NCI-H345 treated with DMSO at 0.1 percent for 48 hours (cell line): ENCODE measurements around the gene GPS2.
"Not testable (repeated sequence)": the region's sequence is repeated elsewhere in the genome, so short reads cannot be mapped to it uniquely, and the experiment has no call there.

Experiments used
- DNase-seq: peaks from one replicate; lab custom pipeline; 2025; ENCODE audit not compliant: unreplicated experiment; lab: John Stamatoyannopoulos, UW

Gene GPS2

DNA sequence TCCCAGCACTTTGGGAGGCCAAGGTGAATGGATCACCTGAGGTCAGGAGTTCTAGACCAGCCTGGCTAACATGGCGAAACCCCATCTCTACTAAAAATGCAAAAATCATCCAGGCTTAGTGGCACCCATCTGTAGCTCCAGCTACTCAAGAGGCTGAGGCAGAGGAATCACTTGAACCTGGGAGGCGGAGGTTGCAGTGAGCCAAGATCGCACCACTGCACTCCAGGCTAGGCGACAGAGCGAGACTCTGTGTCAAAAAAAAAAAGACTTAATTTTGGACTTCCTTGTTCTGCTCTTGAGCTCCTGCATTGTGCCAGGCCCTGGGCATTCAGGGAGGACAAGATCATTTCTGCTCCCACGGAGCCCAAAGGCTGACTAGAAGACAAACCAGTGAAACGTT, 22.4 kb upstream of the GPS2 start:
- DNase-seq = not testable (repeated sequence)

DNA sequence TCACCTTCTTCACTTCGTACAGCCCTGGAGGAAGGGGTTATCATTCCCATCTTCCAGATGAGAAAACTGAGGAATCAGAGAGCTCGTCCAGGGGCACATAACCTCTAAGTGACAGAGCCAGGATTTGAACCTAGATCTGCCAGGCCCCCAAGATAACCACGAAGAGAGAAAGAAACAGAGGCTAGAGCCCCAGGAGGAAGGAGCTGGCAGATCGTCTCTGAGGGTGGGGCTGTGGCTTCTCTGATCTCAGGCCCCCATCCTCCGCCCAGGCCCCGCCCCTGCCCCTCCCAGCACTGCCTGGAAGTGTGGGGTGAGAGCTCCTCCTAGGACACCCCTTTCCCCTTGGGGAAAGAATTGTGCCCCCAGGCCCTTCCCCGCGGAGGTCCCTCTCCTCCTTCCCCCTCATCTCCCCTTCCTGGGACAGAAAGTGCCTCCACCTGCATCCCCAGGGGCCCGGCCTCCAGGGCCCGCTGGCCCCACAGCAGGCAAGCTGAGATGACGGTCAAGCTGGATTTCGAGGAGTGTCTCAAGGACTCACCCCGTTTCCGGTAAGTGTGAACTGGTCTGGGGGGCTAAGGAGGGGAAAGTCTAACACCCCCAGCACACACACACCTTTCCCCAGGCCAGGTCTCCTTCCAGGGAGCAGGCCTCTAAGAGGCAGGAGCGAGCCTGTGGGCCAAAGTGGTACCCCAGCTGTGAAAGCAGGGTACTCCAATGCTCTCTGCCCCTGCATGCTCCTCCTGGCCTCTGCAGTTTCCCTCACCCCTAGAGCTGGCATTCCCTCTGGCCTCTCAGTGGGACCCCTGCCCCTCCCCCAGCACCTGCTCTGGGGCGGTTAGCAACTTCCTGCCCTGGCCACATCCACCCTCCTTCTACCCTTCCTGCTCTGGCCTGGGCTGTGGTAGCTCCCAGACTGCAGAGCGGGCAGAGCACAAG, 21.3 kb upstream of the GPS2 start, which contains the start of gene ACAP1:
Gene ACAP1, plus strand, starts transcription at position 290 of the 936 bp plus-strand sequence. Its CDS starts 206 bp downstream, at position 496.
- DNase-seq = no peak

DNA sequence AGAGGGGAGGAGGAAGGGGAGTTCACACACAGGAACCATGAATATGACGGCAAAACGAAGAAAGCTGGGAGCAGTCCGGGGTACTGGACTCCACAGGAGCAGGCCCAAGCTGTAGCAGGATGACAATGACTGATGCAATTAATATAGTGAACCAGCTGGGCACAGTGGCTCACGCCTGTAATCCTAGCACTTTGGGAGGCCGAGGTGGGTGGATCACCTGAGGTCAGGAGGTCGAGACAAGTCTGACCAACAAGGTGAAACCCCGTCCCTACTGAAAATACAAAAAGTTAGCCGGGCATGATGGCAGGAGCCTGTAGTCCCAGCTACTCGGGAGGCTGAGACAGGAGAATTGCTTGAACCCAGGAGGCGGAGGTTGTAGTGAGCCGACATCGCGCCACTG, 20.6 kb upstream of the GPS2 start:
- DNase-seq = not testable (repeated sequence)

DNA sequence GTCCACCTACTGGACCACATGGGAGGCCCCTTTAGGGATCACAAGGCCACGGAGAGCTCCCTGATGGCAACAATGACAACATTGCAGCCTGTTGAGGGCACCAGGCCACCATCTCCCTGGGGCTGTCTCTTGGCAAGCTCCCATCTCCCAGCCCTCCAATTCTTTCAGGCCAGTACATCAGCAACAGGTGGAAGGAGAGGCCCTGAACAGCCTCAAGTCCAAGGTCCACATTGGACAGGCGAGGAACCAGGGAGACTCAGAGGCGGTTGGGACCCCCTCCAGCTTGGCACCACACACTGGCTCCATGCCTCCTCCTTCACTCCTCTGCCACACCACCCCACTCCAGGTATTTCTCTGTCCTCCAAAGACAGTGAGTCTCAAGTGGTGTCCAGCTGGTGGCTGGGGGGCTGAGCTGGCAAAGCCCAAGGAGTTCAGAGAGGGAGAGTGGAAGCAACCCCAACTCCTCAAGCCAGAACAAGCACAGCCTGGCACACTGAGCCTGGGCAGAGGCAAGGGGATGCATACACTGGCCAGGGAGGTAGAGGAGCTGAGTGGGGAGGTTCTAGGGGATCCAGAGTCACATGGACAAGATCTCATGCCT, 19.9 kb upstream of the GPS2 start:
- DNase-seq = no peak

DNA sequence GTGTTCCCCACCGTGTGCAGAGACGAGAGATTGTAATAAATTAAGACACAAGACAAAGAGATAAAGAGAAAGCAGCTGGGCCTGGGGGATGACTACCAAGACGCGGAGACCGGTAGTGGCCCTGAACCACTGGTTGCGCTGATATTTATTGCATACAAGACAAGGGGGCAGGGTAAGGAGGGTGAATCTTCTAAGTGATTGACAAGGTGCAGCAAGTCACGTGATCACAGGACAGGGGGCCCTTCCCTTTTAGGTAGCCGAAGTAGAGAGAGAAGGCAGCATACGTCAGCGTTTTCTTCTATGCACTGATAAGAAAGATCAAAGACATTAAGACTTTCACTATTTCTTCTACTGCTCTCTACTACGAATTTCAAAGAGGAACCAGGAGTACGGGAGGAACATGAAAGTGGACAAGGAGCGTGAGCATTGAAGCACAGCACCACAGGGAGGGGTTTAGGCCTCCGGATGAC, 17.5 kb upstream of the GPS2 start:
- not testable (repeated sequence) for DNase-seq

DNA sequence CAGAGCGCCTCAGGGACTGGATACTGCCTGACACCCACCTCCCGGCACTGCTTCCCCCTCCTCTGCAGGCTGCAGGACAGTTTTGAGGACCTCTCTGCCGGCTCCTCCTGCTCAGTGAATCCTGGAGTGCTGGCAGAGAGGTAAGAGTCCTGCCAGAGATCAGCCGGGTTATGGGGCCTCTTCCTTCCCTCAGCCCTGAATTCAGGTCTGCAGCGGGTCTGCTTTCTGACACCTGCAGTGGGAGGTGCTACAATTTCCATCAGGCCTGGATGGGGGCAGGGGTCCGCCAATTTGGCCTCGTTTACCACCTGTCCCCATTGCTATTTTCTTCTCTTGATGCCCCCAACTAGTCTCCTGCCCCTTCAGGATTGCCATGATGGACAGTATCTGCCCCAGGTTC, 17.0 kb upstream of the GPS2 start:
- DNase-seq = no peak

DNA sequence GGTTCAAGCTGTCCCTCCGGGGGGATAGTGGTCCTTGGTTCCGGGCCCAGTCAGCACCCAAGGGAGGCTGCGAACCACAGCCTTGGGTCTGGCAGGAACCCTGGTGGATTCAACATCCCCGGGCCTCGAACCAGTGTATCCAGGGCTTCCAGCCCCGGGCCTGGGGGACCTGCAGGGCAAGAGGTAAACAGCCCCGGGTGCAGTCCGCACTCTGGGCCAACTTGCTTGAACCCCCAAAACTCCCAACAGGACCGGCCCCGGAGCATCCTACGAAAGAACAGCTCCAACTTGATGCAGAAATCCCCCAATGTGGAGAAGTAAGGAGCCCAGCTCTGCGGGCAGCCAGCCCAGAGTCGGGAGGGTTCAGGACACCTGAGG, 15.5 kb upstream of the GPS2 start:
- DNase-seq = no peak

DNA sequence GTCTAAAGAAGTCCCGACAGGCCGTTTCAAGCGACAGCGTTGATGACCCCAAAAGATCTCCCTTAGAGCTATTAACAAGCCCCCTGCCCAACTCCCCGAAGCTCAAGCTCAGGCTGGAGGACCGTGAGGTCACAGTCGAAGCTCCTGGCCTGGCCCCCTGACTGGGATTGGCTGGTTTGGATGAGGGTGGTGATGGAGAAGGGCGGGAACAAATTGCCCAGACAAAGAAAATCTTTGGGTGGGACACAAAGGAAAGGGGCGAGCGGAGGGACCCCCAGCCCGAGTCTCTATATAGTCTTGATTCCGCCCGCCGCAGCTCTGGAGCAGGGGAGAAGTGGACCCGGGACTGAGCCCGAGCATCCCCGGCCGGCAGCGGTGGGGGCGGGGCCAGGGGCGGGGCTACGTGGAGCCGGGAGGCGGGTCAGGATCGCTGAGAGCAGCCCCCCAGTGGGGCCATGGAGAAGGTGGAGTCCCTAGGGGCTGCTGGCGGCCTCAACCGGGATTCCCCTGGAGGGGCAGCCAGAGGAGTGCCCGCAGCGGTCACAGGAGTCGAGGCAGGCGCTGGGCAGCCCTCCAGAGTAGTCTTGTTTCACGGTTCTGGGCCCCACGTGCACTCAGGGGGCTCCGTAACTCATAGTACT, 15.0 kb upstream of the GPS2 start:
- peak; percentile 53 for DNase-seq

DNA sequence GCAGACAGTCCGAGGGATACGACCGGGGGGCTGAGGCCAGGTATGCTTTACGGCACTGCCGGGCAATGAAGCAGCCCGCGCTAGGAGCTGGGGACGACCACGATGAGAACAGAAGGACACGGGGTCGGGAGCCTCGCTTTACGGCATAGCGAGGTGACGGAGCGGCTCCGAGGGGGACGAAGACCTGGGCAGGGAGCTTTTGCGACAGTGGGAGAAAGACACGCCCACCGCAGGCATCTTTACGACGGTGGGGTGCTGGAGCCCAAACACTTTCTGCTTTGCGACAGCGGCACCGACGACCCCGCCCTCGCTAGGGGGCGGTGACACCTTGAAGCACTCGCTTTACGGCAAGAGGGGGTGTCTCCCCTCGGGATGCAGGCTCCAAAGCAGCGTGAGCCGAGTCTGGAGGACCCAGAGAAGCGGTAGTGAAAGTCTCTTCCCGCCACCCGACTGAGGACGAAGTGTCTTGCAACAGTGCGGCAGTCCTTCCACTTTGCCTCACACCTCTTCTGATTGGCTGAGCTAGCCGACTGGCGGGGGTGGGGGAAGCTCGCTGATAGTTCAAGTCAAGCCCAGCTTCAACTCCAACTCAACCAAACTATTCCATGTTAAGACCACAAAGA, 14.3 kb upstream of the GPS2 start:
- DNase-seq = peak; percentile 97

DNA sequence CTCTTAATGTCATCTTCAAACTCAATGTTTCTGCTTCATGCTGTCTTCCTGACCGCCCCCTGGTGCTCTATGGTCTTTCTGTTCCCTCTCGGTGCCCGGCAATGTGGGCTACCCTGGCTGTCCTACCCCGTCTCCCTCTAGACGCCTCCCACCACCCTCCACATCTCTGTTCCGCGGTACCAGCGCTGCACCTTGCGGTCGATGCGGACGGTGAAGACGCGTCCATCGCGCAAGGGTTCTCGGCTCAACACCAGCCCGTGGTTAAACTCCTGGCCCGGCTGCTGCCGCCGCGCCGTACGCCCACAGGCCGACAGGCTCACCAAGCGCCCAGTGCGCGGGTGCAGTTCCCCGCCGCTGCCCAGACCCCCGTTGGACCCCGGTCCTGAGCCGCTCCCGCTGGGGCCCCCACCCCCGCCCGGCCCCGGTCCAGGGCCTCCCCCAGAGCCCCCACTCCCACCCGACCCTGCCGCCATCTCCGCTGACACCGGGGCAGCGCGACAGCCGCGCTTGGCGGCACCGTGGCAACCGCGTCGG, 13.7 kb upstream of the GPS2 start, which contains the start of gene NEURL4:
Gene NEURL4, minus strand, starts transcription at position 496 of the 534 bp plus-strand sequence. Its CDS starts 23 bp downstream, at position 473.
- no peak for DNase-seq

DNA sequence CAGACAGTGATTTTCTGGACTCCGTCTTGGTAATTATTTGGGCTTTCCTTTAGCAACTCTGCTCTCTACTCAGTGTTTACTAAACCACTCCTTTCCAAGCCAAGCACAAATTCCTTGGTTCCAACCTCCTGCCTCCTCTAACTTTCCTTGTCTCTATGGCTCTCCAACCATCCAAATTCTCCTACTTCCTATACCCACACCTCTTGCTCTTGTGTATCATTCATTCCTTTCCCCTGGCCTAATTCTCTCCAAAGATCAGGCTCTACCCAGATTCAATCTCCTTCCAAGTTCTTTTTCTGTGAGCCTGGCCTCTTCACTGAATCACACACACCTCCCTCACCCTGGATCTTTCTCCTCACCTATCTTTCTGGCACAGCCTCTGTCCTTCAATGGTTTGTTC, 12.8 kb upstream of the GPS2 start:
- no peak for DNase-seq

DNA sequence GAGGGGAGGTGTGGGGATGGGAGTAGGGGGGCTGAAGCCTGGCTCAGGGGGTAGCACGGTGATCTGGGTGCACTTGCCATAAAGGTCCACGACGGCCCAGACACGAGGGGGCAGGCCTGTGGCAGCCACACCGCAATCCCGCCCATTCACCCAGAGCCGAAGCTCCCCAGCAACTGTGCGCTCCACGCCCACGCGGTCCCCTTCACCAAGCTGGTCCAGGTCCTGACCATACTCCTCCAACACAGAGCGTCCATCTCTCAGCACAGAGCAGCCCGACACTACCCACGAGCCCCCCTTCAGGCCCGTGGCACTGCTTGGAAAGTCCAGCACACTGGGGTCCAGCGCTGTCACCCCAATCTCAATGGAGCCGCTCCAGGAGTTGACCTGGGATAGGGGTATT, 12.3 kb upstream of the GPS2 start:
- DNase-seq = no peak

DNA sequence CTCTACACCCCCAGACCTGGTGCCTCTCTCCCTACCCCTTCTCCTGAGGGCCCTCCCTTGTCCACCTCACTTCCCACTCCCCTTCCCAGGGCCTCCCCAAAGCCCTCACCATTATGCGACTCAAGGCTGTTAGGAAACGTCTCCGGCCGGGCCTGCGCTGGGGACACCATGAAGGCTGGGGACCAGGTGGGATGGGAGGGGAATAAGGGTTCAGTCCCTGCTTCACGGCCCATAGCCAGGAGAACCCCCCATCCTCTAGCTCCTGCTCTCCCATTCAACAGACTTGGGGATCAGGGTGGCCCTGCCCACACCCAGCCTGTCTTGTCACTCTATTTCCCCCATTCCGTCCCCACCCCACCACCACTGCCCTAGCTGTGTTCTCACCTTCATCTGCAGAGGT, 11.9 kb upstream of the GPS2 start:
- DNase-seq = no peak

DNA sequence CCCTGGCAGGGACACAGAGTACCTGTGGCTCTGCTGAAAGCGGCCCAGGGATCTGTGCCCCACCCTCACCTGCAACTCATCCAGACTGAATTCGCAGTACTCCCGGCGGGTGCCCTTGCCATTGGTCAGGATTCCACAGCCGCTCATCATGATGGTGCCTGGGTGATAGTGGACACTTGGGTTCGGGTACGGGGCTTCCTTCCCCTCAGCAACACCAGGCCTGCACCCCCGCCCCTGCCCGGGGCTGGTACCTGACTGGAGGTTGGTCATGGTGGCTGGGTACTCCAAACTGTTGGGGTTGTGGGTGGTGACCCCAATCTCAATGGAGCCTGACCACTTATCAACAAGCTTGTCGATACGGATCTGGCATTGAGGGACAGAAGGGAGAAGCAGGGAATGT, 11.0 kb upstream of the GPS2 start:
- DNase-seq = no peak

DNA sequence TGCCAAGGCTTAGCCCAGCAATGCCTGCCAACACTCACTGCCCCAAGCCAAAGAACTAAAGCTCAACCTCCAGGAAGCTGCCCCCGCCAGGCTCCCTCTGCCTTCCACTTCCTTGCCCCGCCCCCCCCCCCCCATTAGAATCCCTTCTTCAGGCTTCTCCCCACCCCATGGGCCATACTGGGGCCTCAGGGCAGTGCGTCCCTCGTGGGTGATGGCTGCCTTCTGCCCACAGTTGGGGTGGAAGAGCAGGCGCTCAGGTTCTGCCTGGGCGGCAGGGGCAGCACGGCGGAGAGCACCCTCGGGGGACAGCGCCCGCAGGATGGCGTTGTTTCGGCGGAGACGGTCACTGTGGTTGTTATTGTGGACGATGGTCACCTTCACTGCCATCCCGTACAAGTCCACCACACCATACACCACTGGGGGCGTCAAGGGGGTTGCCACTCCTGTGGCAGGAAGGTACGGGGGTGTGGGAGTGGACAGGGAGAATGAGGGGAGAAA, 9.9 kb upstream of the GPS2 start:
- no peak for DNase-seq

DNA sequence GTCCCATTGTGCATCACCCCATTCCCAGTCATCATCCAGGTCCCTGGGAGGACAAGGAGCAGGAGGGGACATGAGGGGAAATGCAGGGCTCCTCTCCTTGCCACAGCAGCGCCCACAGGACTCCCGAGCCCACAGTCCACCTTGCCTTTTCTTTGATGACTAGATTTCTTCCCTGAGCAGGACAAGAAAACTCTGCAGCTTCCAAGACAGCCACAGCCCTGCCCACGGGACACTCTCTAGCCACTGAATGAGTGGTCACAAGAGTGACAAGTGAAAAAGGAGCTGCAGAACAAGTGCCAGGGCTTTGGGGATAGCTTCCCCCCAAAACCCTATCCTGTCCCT, 9.2 kb upstream of the GPS2 start:
- no peak for DNase-seq

DNA sequence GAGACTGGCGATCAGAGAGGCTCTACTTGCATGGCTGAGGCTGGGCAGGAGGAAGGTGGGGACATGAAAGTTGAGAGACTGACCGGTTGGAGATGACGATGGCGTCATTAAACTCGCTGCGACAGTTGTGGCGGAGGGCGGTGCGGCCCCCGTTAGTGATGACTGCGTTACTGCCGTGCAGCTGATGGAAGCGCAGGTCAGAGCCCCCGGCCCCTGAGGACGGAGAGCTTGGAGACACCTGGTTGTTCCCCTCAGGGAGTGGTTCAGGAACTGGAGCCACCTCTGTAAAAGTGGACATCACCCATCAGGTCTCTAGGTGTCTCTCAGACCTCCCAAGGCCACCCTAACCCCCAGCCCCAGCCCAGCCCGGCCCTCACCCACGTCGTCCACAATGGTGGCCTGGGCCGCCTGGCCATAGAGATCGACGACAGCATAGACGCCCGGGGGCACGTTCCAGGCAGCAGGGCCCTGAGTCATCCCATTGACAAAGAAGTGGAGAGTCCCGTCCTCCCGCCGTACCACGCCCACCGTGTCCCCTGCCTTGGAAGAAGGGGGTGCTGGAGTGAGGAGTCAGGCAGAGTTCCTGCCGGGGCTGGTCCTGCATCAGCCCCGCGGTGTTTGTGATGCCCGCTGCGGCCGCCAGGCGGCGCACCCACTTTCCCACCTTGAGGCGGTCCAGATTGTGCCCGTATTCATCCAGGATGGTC, 8.7 kb upstream of the GPS2 start:
- DNase-seq = no peak

DNA sequence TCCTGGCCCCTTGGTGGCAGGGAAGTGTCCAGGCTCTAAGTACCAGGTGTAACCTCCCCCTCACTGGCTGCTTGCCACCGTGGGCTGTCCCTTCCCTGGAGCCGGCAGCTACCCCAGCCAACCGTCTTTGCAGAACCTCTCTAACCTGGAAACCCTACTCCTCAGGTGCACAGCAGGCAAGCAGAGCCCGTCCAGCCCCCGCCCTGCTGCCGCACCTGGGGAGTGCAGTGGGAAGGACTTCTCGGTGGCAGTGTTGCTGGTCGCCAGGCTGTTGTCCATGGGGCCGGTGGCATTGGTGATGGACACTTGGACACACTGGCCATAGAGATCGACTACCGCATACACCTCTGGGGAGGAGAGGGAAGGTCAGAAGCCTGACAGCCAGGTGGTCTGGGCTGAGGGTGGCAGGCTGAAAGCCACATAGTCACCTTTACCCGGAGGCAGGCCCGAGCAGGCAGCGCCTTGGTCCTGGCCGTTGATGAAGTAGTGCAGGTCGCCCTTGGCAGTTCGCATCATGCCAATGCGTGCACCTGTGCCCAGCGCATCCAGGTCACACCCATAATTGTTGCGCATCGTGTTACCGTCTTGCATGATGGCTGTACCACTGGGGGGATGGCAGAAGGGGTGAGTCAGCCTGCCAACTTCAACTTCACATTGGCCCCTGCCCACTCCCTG, 7.5 kb upstream of the GPS2 start:
- DNase-seq = no peak

DNA sequence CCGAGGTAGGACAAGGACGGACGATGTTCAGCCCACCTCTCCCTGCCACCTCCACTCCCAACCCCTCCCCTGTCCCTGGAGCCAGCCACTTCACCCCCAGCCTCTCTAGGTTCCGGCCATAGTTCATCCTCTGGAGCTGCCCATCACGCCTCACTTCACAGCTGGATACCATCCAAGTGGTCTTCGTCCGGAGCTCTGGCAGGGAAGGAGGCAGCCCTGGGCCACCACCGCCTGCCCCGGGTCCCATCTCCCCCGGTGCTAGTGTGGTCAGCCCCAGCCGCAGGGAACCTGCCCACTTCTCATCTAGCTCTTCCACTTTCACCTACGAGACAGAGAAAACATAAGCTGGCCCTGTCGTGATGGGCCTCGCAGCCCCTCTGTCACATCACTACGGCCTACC, 6.3 kb upstream of the GPS2 start:
- no peak for DNase-seq
